GM18526 (cell line): ENCODE data around the gene ICAM5.

Experiments
- POLR2A ChIP-seq: IDR thresholded peaks from 3 replicates; pipeline ENCODE4 v1.6.1; 2011; ENCODE audit not compliant: insufficient read length; ENCODE audit errors: extremely low read depth

Gene ICAM5, protein sequence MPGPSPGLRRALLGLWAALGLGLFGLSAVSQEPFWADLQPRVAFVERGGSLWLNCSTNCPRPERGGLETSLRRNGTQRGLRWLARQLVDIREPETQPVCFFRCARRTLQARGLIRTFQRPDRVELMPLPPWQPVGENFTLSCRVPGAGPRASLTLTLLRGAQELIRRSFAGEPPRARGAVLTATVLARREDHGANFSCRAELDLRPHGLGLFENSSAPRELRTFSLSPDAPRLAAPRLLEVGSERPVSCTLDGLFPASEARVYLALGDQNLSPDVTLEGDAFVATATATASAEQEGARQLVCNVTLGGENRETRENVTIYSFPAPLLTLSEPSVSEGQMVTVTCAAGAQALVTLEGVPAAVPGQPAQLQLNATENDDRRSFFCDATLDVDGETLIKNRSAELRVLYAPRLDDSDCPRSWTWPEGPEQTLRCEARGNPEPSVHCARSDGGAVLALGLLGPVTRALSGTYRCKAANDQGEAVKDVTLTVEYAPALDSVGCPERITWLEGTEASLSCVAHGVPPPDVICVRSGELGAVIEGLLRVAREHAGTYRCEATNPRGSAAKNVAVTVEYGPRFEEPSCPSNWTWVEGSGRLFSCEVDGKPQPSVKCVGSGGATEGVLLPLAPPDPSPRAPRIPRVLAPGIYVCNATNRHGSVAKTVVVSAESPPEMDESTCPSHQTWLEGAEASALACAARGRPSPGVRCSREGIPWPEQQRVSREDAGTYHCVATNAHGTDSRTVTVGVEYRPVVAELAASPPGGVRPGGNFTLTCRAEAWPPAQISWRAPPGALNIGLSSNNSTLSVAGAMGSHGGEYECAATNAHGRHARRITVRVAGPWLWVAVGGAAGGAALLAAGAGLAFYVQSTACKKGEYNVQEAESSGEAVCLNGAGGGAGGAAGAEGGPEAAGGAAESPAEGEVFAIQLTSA

DNA sequence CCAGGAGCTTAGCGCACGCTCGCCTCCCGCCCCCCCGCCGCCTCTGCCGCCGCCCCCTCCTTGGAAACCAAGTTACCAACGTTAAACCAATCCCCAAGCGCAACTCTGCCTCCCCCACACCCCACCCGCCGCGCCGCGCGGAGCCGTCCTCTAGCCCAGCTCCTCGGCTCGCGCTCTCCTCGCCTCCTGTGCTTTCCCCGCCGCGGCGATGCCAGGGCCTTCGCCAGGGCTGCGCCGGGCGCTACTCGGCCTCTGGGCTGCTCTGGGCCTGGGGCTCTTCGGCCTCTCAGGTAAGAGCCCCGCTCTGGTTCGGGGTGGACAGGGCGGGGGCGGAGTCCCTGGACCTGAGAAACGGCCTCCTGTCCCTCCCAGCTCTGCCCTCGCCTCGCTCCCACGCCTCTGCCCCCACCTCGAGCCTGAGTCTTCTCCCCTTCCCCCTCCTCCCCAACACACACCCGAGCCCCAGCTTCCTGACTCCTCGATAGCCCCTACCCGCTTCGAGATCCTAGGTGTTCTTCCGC, at the start of gene ICAM5:
Gene ICAM5 (plus strand): TSS at position 117 of the 521 bp plus-strand sequence. CDS start 92 bp downstream, at position 209.
- no peak for TF ChIP-seq POLR2A

DNA sequence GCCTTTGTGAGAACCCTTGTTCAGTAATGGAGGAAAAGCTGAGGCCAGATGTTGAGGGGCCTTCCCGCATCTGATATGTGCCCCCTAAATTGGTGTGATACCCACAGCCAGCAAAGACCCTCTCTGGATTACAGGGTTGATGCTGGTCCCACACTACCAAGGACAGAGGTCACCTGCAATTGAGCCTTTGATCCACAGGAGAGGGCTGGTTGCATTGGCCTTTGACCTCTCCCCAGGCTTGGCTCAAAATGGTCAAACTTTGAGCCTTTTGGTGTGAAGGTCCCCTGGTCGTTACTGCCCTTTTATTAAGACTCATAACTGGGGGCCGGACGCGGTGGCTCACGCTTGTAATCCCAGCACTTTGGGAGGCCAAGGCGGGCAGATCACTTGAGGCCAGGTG, 46.1 kb upstream of the ICAM5 start:
- TF ChIP-seq POLR2A, result no peak

DNA sequence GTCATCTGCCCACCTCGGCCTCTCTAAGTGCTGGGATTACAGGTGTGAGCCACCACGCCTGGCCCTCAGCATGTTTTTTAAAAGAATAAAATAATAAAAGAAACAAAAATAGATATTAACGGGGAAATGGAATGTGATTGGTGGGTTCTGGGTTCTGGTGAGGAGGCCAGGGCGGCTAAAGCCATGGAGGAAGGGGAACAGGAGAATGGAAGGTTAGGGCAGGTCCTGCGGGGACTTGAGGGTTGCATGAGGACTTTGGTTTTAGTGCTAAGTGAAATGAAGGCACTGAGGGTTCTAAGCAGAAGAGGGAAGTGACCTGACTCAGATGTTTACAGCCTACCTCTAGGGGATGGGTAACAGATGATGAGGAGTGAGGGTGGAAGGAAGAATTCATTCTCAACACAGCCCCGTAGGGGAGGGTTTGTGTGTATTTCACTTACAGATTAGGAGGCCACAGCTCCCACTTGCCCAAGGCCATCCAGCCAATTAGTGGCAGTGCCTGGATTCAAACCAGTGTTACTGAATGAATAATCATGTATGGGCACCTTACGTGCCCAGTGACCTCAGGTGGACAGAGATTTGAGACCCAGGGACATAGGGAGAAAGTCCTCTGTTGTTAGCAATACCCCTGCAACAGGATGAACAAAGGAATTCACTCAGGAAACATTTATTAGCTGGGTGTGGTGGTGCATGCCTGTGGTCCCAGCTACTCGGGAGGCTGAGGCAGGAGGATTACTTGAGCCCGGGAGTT, 44.4 kb upstream of the ICAM5 start:
- no peak for TF ChIP-seq POLR2A

DNA sequence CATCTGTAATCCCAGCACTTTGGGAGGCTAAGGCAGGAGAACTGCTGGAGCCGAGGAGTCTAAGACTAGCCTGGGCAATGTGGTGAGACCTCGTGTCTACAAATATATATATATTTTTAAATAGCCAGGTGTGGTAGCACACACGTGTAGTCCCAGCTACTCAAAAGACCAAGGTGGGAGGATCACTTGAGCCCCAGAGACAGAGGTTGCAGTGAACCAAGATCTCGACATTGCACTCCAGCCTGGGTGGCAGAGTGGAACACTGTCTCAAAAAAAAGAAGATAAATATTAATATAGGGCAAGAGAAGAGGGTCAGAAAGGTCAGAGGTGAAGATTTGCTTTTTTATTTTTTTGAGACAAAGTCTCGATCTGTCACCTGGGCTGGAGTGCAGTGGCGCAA, 43.2 kb upstream of the ICAM5 start:
- TF ChIP-seq POLR2A, result no peak

DNA sequence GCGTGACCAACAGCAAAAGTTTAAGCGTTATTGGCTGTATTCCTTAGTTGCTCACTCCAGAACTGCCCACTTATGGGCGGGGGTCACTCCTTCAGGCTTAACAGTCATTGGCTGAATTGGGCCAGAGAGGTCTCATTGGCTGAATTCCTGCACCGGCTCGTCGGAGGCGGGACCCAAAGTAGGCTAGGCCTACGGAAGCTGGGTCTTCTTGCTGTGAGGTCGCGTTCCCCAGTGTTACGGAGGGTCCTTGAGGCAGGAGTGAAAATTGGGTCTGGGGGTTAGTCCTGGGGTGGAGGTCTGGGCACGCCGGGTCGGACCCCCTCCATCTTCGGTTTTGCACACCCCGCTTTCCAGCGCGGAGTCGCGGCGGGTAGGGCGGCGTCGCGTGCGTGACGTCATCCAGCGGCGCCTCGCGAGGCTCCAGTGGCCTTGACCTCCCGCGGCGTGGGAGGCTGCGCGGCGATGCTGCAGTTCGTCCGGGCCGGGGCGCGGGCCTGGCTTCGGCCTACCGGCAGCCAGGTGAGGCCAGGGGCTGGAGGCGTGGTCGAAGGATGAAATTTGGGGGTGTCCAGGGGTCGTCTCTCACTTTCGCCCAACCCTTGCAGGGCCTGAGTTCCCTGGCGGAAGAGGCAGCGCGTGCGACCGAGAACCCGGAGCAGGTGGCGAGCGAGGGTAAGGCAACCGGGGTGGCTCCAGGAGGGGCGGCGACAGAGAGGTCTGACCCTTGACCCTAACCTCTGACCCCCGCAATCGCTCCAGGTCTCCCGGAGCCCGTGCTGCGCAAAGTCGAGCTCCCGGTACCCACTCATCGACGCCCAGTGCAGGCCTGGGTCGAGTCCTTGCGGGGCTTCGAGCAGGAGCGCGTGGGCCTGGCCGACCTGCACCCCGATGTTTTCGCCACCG, 37.7 kb upstream of the ICAM5 start, which contains the start of gene MRPL4:
Gene MRPL4 (plus strand): TSS at position 423 of the 903 bp plus-strand sequence. CDS start 40 bp downstream, at position 463.
- TF ChIP-seq POLR2A, result peak; percentile 78

DNA sequence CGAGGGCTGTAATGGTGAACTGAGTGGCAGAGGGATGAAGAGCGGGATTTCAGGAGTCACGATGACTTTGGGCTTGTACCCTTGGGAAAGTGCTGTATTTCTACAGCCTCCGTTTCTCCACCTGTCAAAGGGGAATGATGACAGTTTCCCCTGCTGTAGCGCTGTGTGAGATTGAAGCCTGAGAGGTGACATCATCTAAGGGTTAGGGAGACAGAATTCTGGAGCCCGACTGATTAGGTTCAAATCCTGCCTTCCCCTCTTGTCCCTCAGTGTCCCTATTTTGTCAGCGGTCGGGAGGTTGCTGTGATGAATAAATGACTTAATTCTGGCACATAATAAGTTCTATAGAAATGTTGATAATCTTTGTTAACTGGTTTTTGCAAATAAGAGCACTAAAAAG, 37.0 kb upstream of the ICAM5 start:
- TF ChIP-seq POLR2A, result no peak

DNA sequence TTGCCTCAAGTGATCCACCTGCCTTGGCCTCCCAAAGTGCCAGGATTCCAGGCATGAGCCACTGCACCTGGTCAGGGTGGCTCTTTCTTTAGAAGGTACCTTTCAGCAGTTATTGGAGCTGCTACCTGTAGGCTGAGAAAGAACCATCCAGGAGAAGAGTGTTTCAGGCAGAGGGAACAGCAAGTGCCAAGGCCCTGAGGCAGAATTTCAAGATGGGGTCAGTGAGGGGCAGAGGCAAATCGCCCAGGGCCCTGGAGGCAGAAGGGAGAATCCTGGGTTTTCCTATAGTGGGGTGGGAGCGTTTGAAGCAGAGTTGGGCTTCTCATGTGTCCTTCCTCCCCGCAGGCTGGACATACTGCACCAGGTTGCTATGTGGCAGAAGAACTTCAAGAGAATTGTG, 35.5 kb upstream of the ICAM5 start:
- TF ChIP-seq POLR2A, result no peak

DNA sequence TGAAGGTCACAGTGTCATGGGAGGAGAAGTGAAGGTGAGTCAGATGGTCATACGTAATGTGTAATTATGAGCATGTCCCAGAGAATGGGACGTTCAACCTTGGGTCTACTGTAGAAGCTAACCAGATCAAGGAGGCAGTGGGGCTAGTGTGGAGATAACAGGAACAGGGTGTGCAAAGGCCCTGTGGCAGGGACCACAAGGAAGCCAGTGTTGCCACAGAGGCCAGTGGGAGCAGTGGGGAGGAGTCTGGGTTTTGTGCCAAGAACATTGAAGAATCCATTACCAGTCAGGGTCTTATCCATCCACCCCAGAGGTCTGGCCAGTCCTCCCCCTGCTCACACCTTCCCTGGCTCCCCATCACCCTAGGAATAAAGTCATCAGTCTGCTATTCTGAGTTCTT, 34.4 kb upstream of the ICAM5 start:
- no peak for TF ChIP-seq POLR2A

DNA sequence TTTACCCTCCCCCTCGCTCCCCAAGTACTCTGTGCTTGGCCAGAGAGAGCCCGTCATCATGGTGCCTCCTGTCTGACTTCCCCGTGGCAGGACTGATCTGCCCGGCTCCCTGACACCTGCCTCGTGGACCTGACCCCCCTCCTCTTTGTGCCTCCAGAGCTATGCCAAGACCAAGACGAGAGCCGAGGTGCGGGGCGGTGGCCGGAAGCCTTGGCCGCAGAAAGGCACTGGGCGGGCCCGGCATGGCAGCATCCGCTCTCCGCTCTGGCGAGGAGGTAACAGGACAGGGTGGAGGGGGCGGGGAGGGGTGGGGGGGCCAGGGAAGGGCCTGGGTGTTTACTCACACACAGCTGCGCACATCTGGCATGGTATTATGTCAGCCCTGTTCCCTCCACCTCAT, 33.2 kb upstream of the ICAM5 start:
- no peak for TF ChIP-seq POLR2A

DNA sequence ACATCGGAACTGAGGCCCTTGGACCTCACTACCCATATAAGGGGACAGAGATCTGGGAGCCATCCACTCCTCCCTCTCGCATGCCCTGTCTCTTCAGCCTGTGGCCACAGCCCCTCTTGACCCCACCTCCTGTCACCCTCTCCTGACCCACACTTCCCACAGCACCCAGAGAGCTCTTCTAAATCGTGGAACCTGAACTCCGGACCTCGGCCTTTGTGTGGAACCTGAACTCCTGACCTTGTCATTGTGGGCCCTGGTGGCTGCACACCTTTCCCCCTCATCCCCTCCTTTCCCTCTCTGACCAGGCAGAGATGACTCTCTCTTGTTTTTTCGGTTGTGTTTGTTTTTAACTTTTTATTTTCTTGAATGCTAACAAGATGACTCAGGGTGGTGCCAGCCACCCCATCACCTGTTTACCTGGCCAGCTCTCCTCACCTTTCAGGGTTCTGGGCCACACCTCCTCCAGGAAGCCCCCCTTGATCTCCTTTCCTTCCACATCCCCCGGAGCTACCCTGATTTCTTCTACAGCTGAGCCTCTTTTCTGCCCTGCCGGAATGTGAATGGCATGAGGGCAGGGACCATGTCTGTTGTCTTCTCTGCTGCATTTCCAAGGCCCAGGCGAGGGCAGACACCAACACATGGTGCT, 32.7 kb upstream of the ICAM5 start:
- no peak for TF ChIP-seq POLR2A

DNA sequence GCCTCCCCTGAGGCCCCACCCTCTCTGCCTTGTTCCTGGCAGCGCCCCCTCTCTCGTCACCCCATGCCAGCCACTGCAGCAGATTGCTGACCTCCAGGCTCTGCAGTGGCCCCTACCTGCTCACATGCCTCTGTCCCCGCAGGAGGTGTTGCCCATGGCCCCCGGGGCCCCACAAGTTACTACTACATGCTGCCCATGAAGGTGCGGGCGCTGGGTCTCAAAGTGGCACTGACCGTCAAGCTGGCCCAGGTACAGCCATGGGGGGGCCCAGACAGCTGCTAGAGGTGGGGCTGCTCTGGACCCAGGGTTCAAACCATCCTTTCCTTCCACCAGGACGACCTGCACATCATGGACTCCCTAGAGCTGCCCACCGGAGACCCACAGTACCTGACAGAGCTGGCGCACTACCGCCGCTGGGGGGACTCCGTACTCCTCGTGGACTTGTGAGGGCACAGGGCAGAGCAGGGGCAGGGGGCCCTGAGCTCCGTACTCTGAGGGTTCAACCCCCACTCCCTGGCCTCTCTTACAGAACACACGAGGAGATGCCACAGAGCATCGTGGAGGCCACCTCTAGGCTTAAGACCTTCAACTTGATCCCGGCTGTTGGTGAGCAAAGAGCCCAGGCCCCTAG, 31.6 kb upstream of the ICAM5 start:
- no peak for TF ChIP-seq POLR2A

DNA sequence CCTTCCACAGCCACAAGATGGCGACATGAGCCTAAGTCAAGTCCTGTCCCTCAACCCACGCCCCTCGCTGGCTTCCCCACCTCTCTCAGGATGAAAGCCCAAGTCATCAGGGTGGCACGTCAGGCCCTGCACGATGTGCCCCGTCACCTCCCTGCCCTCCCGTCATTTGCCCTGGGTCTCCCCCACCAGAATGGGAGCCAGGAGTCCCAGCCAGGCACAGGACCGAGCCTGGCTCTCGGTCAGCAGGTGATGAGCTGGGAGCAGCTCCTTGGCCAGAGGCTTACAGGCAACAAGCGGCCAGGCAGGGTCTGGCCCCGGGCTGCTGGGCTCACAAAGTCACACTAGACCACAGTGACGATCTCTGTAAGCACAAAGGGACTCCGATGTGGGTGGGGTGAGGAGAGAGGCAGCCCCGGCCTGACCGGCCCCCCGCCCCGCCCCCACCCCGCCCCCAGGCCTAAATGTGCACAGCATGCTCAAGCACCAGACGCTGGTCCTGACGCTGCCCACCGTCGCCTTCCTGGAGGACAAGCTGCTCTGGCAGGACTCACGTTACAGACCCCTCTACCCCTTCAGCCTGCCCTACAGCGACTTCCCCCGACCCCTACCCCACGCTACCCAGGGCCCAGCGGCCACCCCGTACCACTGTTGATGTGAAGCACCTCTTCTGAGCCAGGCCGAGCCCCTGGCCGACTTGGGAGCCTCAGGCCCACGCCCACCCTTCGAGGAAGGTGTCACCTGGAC, 30.4 kb upstream of the ICAM5 start:
- TF ChIP-seq POLR2A, result no peak
